ENCODE data around the gene SHB.
"Not testable (repeated sequence)": the region's sequence is repeated elsewhere in the genome, so short reads cannot be mapped to it uniquely, and the experiment has no call there.

- not testable (repeated sequence) for TF ChIP-seq CTCF, POLR2A (IDR thresholded peaks at IDR 0.05)
These were observed 23.1 kb downstream of the SHB start for GRCh38 chr9:38045939-38046338.
